HG03457 (cell line): ENCODE data around the gene NXN.
"Not testable (repeated sequence)": the region's sequence is repeated elsewhere in the genome, so short reads cannot be mapped to it uniquely, and the experiment has no call there.

Experiments
- ATAC-seq: cut with Tn5 transposase; IDR thresholded peaks from one replicate; pipeline ENCODE4 v1.9.1; 2021; ENCODE audit warnings: moderate number of reproducible peaks; ENCODE audit not compliant: unreplicated experiment

Gene NXN

GRCh38 chr17:981292-981658 is 1.7 kb upstream of the NXN start:
- ATAC-seq, result no peak

GRCh38 chr17:980406-981291 is 1.1 kb upstream of the NXN start:
- no peak for ATAC-seq

GRCh38 chr17:979212-979538 is 401 bp downstream of the NXN start:
- no peak for ATAC-seq

GRCh38 chr17:978103-979093 is 1.2 kb downstream of the NXN start:
- no peak for ATAC-seq

- ATAC-seq, result no peak
Observed at GRCh38 chr17:977166-977565, 2.4 kb downstream of the NXN start.

GRCh38 chr17:976312-976711 is 3.3 kb downstream of the NXN start:
- ATAC-seq, result no peak

GRCh38 chr17:975371-975915 is 4.1 kb downstream of the NXN start:
- ATAC-seq, result no peak

GRCh38 chr17:974778-975177 is 4.8 kb downstream of the NXN start:
- not testable (repeated sequence) for ATAC-seq

- ATAC-seq, result no peak
Observed at GRCh38 chr17:973053-973452, 6.5 kb downstream of the NXN start.

GRCh38 chr17:971861-972260 is 7.7 kb downstream of the NXN start:
- not testable (repeated sequence) for ATAC-seq

GRCh38 chr17:970364-970763 is 9.2 kb downstream of the NXN start:
- ATAC-seq, result no peak

- ATAC-seq, result no peak
Observed at GRCh38 chr17:969811-970355, 9.7 kb downstream of the NXN start.

- ATAC-seq, result no peak
Observed at GRCh38 chr17:968812-969730, 10.5 kb downstream of the NXN start.

GRCh38 chr17:967122-967521 is 12.5 kb downstream of the NXN start:
- ATAC-seq, result no peak

- ATAC-seq, result no peak
Observed at GRCh38 chr17:965311-965989, 14.1 kb downstream of the NXN start.

- no peak for ATAC-seq
Observed at GRCh38 chr17:964876-965275, 14.7 kb downstream of the NXN start.

GRCh38 chr17:962670-963069 is 16.9 kb downstream of the NXN start:
- no peak for ATAC-seq

GRCh38 chr17:962166-962565 is 17.4 kb downstream of the NXN start:
- no peak for ATAC-seq

GRCh38 chr17:958712-959451 is 20.7 kb downstream of the NXN start:
- ATAC-seq, result no peak
